Neural cell (in vitro differentiated cells): ENCODE results near the gene MXRA7. TPM values are rescaled to one million over a fixed set of nuclear protein-coding genes. Genes with fewer than 3 reads are reported as not detected.

Experiments used
- H2AFZ ChIP-seq: fragments of 200-600, 300-800 bp; sonication (generic), shearing (Covaris generic); 2 replicates; pipeline ENCODE4 v1.6.0; 2014; ENCODE audit warnings: low read depth, mild to moderate bottlenecking, antibody characterized with exemption, low read length, moderate library complexity
- H3F3A ChIP-seq: fragments of 200-600 bp; shearing (Covaris generic); 2 replicates; pipeline ENCODE4 v1.6.1; 2016; ENCODE audit warnings: mild to moderate bottlenecking, moderate library complexity, mixed read lengths, antibody characterized with exemption, low read length; ENCODE audit not compliant: insufficient read depth, poor library complexity, severe bottlenecking
- H3K27ac ChIP-seq: fragments of 200-600, 300-800 bp; sonication (generic), shearing (Covaris generic); 2 replicates; pipeline ENCODE4 v1.5.1; 2014; ENCODE audit warnings: mild to moderate bottlenecking, low read length, moderate library complexity
- H3K27me3 ChIP-seq: fragments of 300-800, 200-600 bp; sonication (generic), shearing (Covaris generic); 2 replicates; pipeline ENCODE4 v1.6.0; 2014; ENCODE audit warnings: mild to moderate bottlenecking, low read depth, low read length, moderate library complexity; ENCODE audit not compliant: insufficient read depth
- H3K36me3 ChIP-seq: fragments of 300-800, 200-600 bp; sonication (generic), shearing (Covaris generic); 2 replicates; pipeline ENCODE4 v1.5.1; 2014; ENCODE audit warnings: mild to moderate bottlenecking, antibody characterized with exemption, low read length, moderate library complexity; ENCODE audit not compliant: insufficient read depth
- H3K4me2 ChIP-seq: fragments of 300-800, 200-600 bp; sonication (generic), shearing (Covaris generic); 2 replicates; pipeline ENCODE4 v1.6.0; 2014; ENCODE audit warnings: mild to moderate bottlenecking, low read length
- H3K4me3 ChIP-seq: fragments of 300-800, 200-600 bp; sonication (generic), shearing (Covaris generic); 2 replicates; pipeline ENCODE4 v1.5.1; 2014; ENCODE audit warnings: mild to moderate bottlenecking, low read length, moderate library complexity
- H3K79me2 ChIP-seq: fragments of 200-600 bp; shearing (Covaris generic); replicated peaks from 2 replicates; pipeline ENCODE4 v1.6.0; 2014; ENCODE audit warnings: mild to moderate bottlenecking, low read length, moderate library complexity; ENCODE audit not compliant: insufficient read depth
- H3K9ac ChIP-seq: fragments of 300-800, 200-600 bp; sonication (generic), shearing (Covaris generic); 2 replicates; pipeline ENCODE4 v1.6.1; 2016; ENCODE audit warnings: mild to moderate bottlenecking, low read length, mixed read lengths
- H3K9me2 ChIP-seq: fragments of 200-600 bp; shearing (Covaris generic); 2 replicates; pipeline ENCODE4 v1.6.1; 2016; ENCODE audit warnings: mild to moderate bottlenecking, low read length, mixed read lengths; ENCODE audit not compliant: insufficient read depth
- H3K9me3 ChIP-seq: fragments of 200-600, 300-800 bp; sonication (generic), shearing (Covaris generic); 2 replicates; pipeline ENCODE4 v1.6.1; 2016; ENCODE audit warnings: mild to moderate bottlenecking, mixed run types, low read length, moderate library complexity, mixed read lengths
- H4K20me1 ChIP-seq: fragments of 200-600 bp; shearing (Covaris generic); 2 replicates; pipeline ENCODE4 v1.6.1; 2016; ENCODE audit warnings: mild to moderate bottlenecking, mixed run types; ENCODE audit not compliant: insufficient read depth
- CTCF ChIP-seq: fragments of 450-650 bp; IDR thresholded peaks from 2 replicates; pipeline ENCODE4 v1.5.1; 2014; ENCODE audit warnings: antibody characterized with exemption, mild to moderate bottlenecking, moderate library complexity; ENCODE audit not compliant: poor library complexity, severe bottlenecking
- EP300 ChIP-seq: fragments of 450-650 bp; conservative IDR thresholded peaks from 2 replicates; pipeline ENCODE4 v1.6.1; 2014; ENCODE audit warnings: antibody characterized with exemption, mild to moderate bottlenecking, moderate library complexity; ENCODE audit not compliant: poor library complexity, severe bottlenecking
- EZH2 ChIP-seq: fragments of 200-600, 300-800 bp; shearing (Covaris generic), sonication (generic); IDR thresholded peaks from 2 replicates; pipeline ENCODE4 v1.6.1; 2014; ENCODE audit warnings: antibody characterized with exemption, low read length, borderline replicate concordance, mild to moderate bottlenecking; ENCODE audit not compliant: insufficient read depth, poor library complexity, severe bottlenecking
- MXI1 ChIP-seq: fragments of 450-650 bp; conservative IDR thresholded peaks from 2 replicates; pipeline ENCODE4 v1.6.1; 2014; ENCODE audit warnings: antibody characterized with exemption, mild to moderate bottlenecking; ENCODE audit not compliant: poor library complexity, severe bottlenecking
- POLR2AphosphoS5 ChIP-seq: IDR thresholded peaks from 2 replicates; pipeline ENCODE4 v1.6.1; 2012
- RAD21 ChIP-seq: fragments of 450-650 bp; conservative IDR thresholded peaks from 2 replicates; pipeline ENCODE4 v1.6.1; 2014; ENCODE audit warnings: antibody characterized with exemption, mild to moderate bottlenecking, moderate library complexity
- SMC3 ChIP-seq: fragments of 450-650 bp; conservative IDR thresholded peaks from 2 replicates; pipeline ENCODE4 v1.6.1; 2014; ENCODE audit warnings: antibody characterized with exemption, mild to moderate bottlenecking, moderate library complexity; ENCODE audit not compliant: poor library complexity
- TAF1 ChIP-seq: IDR thresholded peaks from 2 replicates; pipeline ENCODE4 v1.6.1; 2012; ENCODE audit warnings: low read depth
- polyA plus RNA-seq: library from polyadenylated mRNA; depleted of rRNA; stranded (reverse); fragments of >200 nt; gene quantifications from 2 replicates; pipeline ENCODE4 v1.2.3, GENCODE V29; 2014
- TF ChIP-seq, protein P1 (sequence below): IDR thresholded peaks from 2 replicates; pipeline ENCODE4 v1.6.1; 2012; ENCODE audit warnings: borderline replicate concordance

The MXRA7 gene
- polyA plus RNA-seq, 1 donor from 2014 or later, result 143 TPM

GRCh38 chr17:76641501-76641900 is 69.3 kb downstream of the MXRA7 start:
- TF ChIP-seq POLR2AphosphoS5, result no peak
- no peak for TF ChIP-seq SMC3
- TF ChIP-seq MXI1, result no peak
- no peak for TF ChIP-seq TAF1
- no peak for TF ChIP-seq EZH2
- TF ChIP-seq CTCF, result no peak
- TF ChIP-seq EP300, result no peak
- TF ChIP-seq, protein P1, sequence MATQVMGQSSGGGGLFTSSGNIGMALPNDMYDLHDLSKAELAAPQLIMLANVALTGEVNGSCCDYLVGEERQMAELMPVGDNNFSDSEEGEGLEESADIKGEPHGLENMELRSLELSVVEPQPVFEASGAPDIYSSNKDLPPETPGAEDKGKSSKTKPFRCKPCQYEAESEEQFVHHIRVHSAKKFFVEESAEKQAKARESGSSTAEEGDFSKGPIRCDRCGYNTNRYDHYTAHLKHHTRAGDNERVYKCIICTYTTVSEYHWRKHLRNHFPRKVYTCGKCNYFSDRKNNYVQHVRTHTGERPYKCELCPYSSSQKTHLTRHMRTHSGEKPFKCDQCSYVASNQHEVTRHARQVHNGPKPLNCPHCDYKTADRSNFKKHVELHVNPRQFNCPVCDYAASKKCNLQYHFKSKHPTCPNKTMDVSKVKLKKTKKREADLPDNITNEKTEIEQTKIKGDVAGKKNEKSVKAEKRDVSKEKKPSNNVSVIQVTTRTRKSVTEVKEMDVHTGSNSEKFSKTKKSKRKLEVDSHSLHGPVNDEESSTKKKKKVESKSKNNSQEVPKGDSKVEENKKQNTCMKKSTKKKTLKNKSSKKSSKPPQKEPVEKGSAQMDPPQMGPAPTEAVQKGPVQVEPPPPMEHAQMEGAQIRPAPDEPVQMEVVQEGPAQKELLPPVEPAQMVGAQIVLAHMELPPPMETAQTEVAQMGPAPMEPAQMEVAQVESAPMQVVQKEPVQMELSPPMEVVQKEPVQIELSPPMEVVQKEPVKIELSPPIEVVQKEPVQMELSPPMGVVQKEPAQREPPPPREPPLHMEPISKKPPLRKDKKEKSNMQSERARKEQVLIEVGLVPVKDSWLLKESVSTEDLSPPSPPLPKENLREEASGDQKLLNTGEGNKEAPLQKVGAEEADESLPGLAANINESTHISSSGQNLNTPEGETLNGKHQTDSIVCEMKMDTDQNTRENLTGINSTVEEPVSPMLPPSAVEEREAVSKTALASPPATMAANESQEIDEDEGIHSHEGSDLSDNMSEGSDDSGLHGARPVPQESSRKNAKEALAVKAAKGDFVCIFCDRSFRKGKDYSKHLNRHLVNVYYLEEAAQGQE, result no peak
- no peak for TF ChIP-seq RAD21
- H3K36me3 ChIP-seq, result no peaks in the 10 kb centered on the region
- no peak overlapping the region for H3K4me2 ChIP-seq
- H3K79me2 ChIP-seq, result no peaks in the 10 kb centered on the region
- no peak overlapping the region for H3K4me3 ChIP-seq
- no peaks in the 10 kb centered on the region for H3K9me3 ChIP-seq
- H2AFZ ChIP-seq, result no peak overlapping the region
- H3K27me3 ChIP-seq, result no peaks in the 10 kb centered on the region
- H3K9ac ChIP-seq, result no peak overlapping the region
- H4K20me1 ChIP-seq, result no peaks in the 10 kb centered on the region
- H3K27ac ChIP-seq, result no peak overlapping the region
- no peaks in the 10 kb centered on the region for H3K9me2 ChIP-seq
- H3F3A ChIP-seq, result no peaks in the 10 kb centered on the region

GRCh38 chr17:76640550-76641380 is 70.0 kb downstream of the MXRA7 start:
- no peaks in the 10 kb centered on the region for H3K9me3 ChIP-seq
- H3K36me3 ChIP-seq, result no peaks in the 10 kb centered on the region
- no peak overlapping the region for H3K4me3 ChIP-seq
- H3K27ac ChIP-seq, result no peak overlapping the region
- H3K79me2 ChIP-seq, result no peaks in the 10 kb centered on the region
- no peak overlapping the region for H2AFZ ChIP-seq
- TF ChIP-seq CTCF, result no peak
- no peak for TF ChIP-seq EP300
- TF ChIP-seq, protein P1, result no peak
- TF ChIP-seq RAD21, result no peak
- TF ChIP-seq EZH2, result no peak
- TF ChIP-seq SMC3, result no peak
- no peak for TF ChIP-seq TAF1
- TF ChIP-seq MXI1, result no peak
- TF ChIP-seq POLR2AphosphoS5, result no peak
- H3K27me3 ChIP-seq, result no peaks in the 10 kb centered on the region
- H3K9ac ChIP-seq, result no peak overlapping the region
- no peaks in the 10 kb centered on the region for H3K9me2 ChIP-seq
- no peaks in the 10 kb centered on the region for H3F3A ChIP-seq
- H3K4me2 ChIP-seq, result no peak overlapping the region
- no peaks in the 10 kb centered on the region for H4K20me1 ChIP-seq
